CMK (cell line): Measurements from ENCODE around the gene FAM193B.

Source experiments
- DNase-seq: peaks from one replicate; pipeline ENCODE4 v3.0.0-alpha.2; 2010; ENCODE audit warnings: low read depth

FAM193B gene

GRCh38 chr5:177470759-177471536 is 83.4 kb downstream of the FAM193B start:
- no peak for DNase-seq
